ENCODE measurements around the gene NDUFA8.
A peak's percentile ranks its signal among the peaks of the same experiment; 100 is the strongest.

NDUFA8 gene

GRCh38 chr9:122159026-122159924 is at the start of gene NDUFA8, which contains the start of gene MORN5:
TSS of gene NDUFA8 (minus strand) at chr9:122159779. CDS start at chr9:122159677, 102 bp downstream.
TSS of gene MORN5 (plus strand) at chr9:122159908. CDS start at chr9:122159973, 65 bp downstream.
- DNase-seq (ENCODE audit: low read depth, low spot score): peak; percentile 91

GRCh38 chr9:122207096-122207495 is 47.5 kb upstream of the NDUFA8 start:
- no peak for DNase-seq (ENCODE audit: low read depth, low spot score)

DNA sequence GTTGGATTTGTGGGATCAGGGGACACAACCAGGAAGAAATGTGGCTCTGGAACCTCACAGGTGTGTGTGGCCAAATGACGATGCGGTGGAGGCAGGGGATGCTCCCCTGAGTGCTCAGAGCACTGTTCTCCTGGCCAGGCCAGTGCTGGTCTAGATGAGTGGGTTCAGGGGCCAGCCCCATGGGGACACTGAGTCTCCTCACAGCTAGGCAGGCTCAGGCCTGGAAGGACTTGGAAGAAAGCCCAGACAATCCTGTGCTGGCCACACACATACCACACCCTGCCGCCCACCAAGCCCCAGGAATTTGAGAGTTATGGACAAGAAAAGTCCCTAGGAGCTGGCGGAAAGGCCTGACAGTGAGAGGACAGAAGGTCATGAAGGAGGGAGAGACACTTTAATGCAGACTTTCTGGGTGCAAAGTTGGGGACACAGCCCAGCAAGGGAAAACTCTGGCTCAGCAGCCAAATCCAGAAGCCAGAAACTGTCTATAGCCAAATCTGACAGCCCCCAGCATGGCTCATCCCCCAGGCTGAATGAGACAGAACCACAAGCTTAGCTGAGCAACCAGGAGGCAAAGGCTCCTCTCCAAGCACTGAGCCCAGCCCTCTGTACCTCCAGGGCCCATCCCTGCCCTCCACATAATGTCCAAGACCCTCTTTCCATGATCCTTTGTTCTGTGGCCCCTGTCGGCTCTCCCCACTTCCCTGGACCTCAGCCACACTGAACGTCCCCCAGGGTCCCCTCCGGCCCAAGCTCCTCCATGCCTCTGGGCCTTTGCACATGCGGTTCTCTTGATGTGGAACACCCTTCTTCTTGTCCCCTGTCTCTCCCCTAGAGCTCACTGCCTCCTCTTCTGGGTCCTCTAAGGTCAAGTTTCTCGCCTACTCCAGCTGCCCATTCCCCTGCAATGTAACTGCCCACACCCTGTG is 46.8 kb upstream of the NDUFA8 start:
- no peak for DNase-seq (ENCODE audit: low read depth, low spot score)

- DNase-seq (ENCODE audit: low read depth, low spot score): no peak
These were observed 45.6 kb upstream of the NDUFA8 start for GRCh38 chr9:122205176-122205575.

DNA sequence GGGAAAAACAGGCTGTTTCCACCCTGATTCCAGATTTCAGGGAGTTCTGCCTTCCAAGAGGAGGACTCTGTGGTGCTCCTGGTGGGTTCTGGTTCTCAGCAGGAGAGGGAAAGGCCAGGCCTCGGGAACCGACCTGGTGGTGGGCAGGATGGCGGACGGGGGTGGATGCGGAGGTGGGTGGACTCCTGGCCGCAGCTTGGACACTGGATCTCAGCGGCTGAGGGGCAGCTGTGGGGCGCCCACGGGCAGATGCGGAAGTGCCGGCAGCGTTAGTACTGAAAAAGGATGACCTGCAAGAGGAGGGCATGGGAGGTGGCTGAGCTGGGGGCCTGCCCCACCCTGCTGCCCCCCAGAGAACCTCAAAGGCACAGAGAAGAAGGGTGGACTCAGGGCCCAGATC is 44.9 kb upstream of the NDUFA8 start:
- DNase-seq (ENCODE audit: low read depth, low spot score): no peak

GRCh38 chr9:122204055-122204454 is 44.5 kb upstream of the NDUFA8 start:
- no peak for DNase-seq (ENCODE audit: low read depth, low spot score)

GRCh38 chr9:122202111-122202510 is 42.5 kb upstream of the NDUFA8 start:
- no peak for DNase-seq (ENCODE audit: low read depth, low spot score)

- no peak for DNase-seq (ENCODE audit: low read depth, low spot score)
These were observed 42.1 kb upstream of the NDUFA8 start for GRCh38 chr9:122201641-122202040.

DNA sequence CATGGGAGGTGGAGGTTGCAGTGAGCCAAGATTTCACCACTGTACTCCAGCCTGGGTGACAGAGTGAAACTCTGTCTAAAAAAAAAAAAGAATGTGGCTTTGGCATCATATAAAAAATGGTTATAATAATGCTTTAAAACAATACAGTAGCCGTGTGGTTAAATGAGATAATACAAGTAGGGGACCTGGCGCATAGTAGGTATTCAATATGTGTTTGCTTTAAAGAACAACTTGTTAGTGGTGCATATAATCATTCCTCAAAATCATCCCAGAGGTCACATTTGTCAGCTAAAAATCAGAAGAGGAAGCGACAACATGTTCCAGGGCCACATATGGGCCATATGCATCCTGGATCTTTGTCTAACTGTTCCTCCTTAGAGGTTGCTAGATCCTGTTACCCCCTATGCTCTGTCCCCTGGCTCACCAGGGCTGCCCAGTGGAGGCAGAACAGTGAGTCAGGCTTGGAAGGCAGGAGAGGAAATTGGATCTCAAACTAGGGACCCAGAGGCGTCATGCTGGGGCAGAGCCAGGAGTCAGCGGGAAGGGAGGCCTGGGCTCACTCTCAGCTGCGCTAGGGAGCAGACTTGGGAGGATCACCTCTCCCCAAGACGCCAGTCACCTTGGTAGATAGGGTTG is 41.5 kb upstream of the NDUFA8 start:
- DNase-seq (ENCODE audit: low read depth, low spot score): no peak

- DNase-seq (ENCODE audit: low read depth, low spot score): no peak
These were observed 38.3 kb upstream of the NDUFA8 start for GRCh38 chr9:122197882-122198281.

DNA sequence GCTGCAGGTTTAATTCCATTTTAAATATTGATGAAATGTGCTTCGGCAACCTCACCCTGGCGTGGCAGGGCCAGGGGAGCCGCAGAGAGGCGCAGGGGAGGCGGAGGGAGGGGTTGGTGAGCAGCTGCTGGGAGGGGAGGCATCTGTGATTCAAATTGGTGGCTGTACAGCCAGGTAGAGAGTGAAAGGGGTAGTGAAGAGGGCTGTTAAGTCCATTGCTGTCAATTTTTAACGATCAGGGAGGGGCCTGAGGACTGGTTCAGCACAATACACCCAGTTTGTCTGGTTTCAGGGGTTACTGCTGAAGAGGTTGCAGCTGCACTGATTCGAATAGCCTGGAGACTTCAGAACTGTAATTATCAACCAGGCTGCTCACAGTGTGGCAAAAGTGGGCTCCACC is 37.8 kb upstream of the NDUFA8 start:
- no peak for DNase-seq (ENCODE audit: low read depth, low spot score)

DNA sequence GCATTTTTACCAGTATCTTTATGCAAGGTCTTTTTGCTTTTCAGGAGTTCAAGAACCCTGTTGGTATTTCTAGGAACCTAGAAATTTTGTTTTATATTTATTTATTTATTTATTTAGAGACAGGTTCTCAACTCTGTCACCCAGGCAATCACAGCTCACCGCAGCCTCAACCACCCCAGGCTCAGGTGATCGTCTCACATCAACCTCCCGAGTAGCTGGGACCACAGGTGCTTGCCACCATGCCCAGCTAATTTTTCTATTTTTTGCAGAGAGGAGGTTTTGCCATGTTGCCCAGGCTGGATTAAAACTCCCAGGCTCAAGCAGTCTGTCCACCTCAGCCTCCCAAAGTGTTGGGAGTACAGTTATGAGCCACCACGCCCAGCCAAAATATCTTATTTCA is 36.3 kb upstream of the NDUFA8 start:
- no peak for DNase-seq (ENCODE audit: low read depth, low spot score)

- DNase-seq (ENCODE audit: low read depth, low spot score): no peak
These were observed 34.1 kb upstream of the NDUFA8 start for GRCh38 chr9:122193651-122194050.

DNA sequence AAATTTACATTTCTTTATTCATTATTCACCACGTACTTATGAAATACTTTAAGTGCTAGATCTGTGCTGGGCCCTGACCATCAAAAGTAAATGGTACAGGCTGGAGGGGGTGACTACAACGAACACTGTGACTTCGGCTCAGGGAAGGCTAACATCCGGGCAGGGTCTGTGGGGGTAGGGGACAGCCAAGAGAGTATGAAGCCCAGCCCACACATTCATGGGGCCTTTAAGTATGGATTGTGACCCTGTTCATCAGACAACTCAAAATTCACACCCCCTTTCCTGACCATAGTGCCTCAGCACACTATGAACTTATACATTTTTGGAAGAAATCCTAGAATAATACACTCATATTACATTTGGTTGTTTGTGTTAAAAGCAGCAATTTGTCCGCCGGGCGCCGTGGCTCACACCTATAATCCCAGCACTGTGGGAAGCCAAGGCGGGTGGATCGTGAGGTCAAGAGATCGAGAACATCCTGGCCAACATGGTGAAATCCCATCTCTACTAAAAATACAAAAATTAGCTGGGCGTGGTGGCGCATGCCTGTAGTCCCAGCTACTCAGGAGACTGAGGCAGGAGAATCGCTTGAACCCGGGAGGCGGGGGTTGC is 33.4 kb upstream of the NDUFA8 start:
- DNase-seq (ENCODE audit: low read depth, low spot score): no peak

DNA sequence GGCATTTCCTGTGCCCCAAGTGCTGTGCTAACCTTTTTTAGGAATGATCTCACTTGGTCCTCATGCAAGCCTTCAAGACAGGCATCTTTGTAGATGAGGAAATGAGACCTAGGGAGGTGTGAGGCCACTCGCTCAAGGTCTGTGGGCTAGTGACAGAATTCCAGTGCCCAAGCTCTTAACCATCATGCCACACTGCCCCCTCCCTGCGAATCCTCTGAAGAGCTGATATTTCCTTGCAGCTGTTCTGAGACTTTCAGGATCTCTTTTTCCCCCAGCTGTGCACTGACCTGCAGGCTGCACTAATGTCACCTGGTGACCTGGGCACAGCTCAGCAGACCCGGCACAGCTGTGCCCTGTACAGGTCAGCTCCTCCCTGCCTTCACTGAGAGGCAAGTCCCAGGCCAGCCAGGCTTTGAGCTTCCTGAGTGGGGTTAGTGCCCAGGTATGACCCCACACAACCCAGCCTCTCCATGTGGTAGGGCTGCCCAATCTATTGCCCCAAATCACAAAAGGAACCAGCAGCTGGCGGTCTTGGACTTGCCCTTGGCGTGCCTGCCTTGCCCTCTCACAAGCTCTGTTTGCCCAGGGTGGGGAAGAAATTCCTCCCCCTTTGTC is 32.8 kb upstream of the NDUFA8 start:
- DNase-seq (ENCODE audit: low read depth, low spot score): no peak

GRCh38 chr9:122191584-122191983 is 32.0 kb upstream of the NDUFA8 start:
- DNase-seq (ENCODE audit: low read depth, low spot score): no peak

DNA sequence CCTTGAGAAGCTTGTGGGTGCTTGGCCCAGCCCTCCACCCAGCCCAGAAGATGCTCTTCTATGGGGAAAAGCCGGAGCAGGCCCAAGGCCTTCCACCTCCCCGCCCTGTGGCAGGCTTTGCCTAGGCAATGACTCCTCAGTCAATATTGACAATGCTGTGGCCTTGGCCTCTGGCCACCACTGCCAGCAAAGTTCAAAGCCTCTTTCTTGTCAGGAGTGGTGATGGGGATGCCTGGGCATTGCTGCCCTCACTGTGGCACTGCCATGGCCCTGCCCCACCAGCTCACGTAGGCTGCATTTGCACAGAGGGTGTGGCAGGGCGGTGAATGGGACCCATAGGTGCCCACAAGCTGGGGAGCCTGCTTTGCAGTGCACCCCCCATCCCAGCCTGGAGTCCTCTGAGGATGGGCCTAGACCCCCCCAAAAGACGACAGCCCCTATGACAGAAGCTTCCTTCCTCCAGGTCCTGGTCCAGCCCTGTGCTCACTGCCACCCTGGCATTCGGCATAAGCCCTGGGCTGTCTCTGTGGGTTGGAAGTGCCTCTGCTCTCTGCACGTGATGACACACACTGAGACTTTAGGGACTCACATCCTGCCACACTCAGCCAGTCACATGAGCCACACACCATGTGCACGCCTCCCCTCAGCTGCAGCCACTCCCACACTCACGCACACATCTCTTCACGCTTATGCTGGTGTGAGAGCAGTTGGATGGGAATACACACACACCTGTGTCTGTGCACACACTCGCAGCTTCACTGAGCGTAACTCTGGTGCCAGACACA is 31.2 kb upstream of the NDUFA8 start:
- no peak for DNase-seq (ENCODE audit: low read depth, low spot score)

- no peak for DNase-seq (ENCODE audit: low read depth, low spot score)
These were observed 28.8 kb upstream of the NDUFA8 start for GRCh38 chr9:122188369-122188768.

DNA sequence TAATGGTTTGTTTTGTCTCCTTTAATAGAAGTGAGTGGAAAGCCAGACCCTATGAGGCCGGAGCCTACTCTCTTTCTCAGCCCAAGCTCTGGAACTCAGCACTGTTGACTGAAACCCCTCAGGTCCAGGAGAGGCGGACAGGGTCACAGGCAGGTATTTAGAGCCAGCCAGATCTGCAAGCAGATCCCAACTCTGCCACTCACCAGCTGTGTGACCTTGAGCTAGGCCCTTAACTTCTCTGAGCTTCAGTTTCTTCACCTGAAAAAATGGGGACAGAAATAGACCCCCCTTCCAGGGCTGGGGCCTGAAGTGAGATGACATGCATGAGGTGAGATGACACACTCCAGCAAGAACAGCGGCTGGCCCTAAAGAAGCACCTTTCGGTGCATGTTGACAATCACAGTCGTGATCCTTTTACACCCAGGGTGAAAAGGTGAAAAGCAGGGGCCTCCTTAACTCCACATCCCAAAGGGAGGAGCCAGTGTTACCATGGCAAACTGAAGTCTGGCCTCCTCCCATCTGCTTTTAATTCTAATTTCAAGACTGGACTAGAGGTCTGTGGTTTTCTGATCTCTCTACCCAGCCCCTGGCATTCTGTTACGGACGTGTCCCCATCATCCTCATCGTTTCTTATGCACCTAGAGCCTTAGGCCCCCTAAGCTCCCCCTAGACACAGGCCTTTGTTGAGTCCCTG is 27.3 kb upstream of the NDUFA8 start:
- no peak for DNase-seq (ENCODE audit: low read depth, low spot score)

GRCh38 chr9:122186301-122186700 is 26.7 kb upstream of the NDUFA8 start:
- DNase-seq (ENCODE audit: low read depth, low spot score): no peak

All from activated naive CD8-positive, alpha-beta T cell treated with anti-CD3 and anti-CD28 coated beads, Interleukin-2, amount 50 U/mL, for 16 hours (primary cell).